B cell (primary cell): Measurements from ENCODE around the gene FRMD3. TPM values are rescaled to one million over a fixed set of nuclear protein-coding genes. Genes with fewer than 3 reads are reported as not detected.

Source experiments
- ATAC-seq: fragments of 200-7000 bp; cut with Tn5 transposase; one replicate; pipeline ENCODE4 v1.10.0; 2021; ENCODE audit warnings: low read depth, mild to moderate bottlenecking, moderate number of reproducible peaks, moderate library complexity
- CTCF ChIA-PET: fragments of 350-600 bp; sonication (Branson Sonifier 250); formaldehyde crosslinking; loops from one replicate; lab custom pipeline; 2021; ENCODE audit warnings: antibody characterized with exemption, inconsistent platforms; lab: Charles Lee
- POLR2A ChIA-PET: fragments of 350-600 bp; sonication (Branson Sonifier 250); formaldehyde crosslinking; loops from one replicate; lab custom pipeline; 2021; ENCODE audit warnings: antibody characterized with exemption; lab: Charles Lee
- DNase-seq: peaks from one replicate; pipeline ENCODE4 v3.0.0; 2013
- H2AFZ ChIP-seq: 2 replicates; pipeline ENCODE4 v1.6.1; 2012; ENCODE audit warnings: mild to moderate bottlenecking, low read depth, low read length; ENCODE audit not compliant: insufficient read depth, poor library complexity, severe bottlenecking
- H3K27ac ChIP-seq, 2 donors: 1 replicate in 1 of 2; 2 replicates in 1 of 2; pipeline ENCODE4 v1.5.1; 2012 to 2013; ENCODE audit warnings: low read length in 2 of 2, mild to moderate bottlenecking in 2 of 2, moderate library complexity in 1 of 2
- H3K27me3 ChIP-seq, 4 experiments: fragments of 200-600 bp in 1 of 4; sonication (generic) in 1 of 4; replicated peaks in 1 of 4; 1 replicate in 2 of 4; 2 replicates in 2 of 4; pipeline versions ENCODE4 v1.6.1 to v1.7.0; 2013 to 2016; ENCODE audit warnings: low read length in 3 of 4, mild to moderate bottlenecking in 2 of 4, mixed read lengths in 1 of 4, moderate library complexity in 1 of 4; ENCODE audit not compliant: insufficient read depth in 4 of 4, control insufficient read depth in 3 of 4; ENCODE audit errors: control extremely low read depth in 1 of 4
- H3K36me3 ChIP-seq, 2 experiments: replicated peaks in 1 of 2; 1 replicate in 1 of 2; 2 replicates in 1 of 2; pipeline versions ENCODE4 v1.6.1 to v1.7.1; 2013; ENCODE audit warnings: low read length in 1 of 2; ENCODE audit not compliant: insufficient read depth in 2 of 2, control insufficient read depth in 1 of 2; ENCODE audit errors: control extremely low read depth in 1 of 2, extremely low read depth in 1 of 2
- H3K4me1 ChIP-seq, 2 donors: fragments of 200-600 bp in 1 of 2; sonication (generic) in 1 of 2; 1 replicate in 1 of 2; 2 replicates in 1 of 2; pipeline versions ENCODE4 v1.5.1 to v1.6.1; 2013 to 2017; ENCODE audit warnings: low read length in 2 of 2; ENCODE audit not compliant: control insufficient read depth in 2 of 2, insufficient read depth in 2 of 2
- H3K4me2 ChIP-seq: replicated peaks from 2 replicates; pipeline ENCODE3; 2012; ENCODE audit warnings: mild to moderate bottlenecking, low read depth, low read length; ENCODE audit not compliant: poor library complexity, severe bottlenecking
- H3K4me3 ChIP-seq, 5 experiments: fragments of 200-600 bp in 1 of 5; sonication (generic) in 1 of 5; 1 replicate in 3 of 5; 2 replicates in 2 of 5; pipeline versions ENCODE4 v1.5.1 to v1.7.0; 2011 to 2016; ENCODE audit warnings: low read length in 4 of 5, mild to moderate bottlenecking in 4 of 5, low read depth in 2 of 5, control low read depth in 1 of 5, moderate library complexity in 1 of 5; ENCODE audit not compliant: insufficient read depth in 1 of 5; ENCODE audit errors: control extremely low read depth in 1 of 5, extremely low read depth in 1 of 5
- H3K79me2 ChIP-seq: fragments of 200-600 bp; sonication (generic); one replicate; pipeline ENCODE4 v1.6.0; 2016; ENCODE audit warnings: low read length; ENCODE audit not compliant: control insufficient read depth, insufficient read depth
- H3K9ac ChIP-seq: fragments of 200-600 bp; sonication (generic); 2 replicates; pipeline ENCODE4 v1.6.1; 2017; ENCODE audit warnings: mild to moderate bottlenecking, low read length, moderate library complexity
- H3K9me3 ChIP-seq, 3 donors: one replicate each; pipeline versions ENCODE4 v1.6.1 to v1.7.1; 2013; ENCODE audit warnings: low read length in 2 of 3; ENCODE audit not compliant: control insufficient read depth in 2 of 3, insufficient read depth in 1 of 3; ENCODE audit errors: control extremely low read depth in 1 of 3
- H4K20me1 ChIP-seq: 2 replicates; pipeline ENCODE4 v1.6.0; 2012; ENCODE audit warnings: mild to moderate bottlenecking, low read length; ENCODE audit not compliant: insufficient read depth, control insufficient read depth, poor library complexity, severe bottlenecking
- H3K27ac Mint-ChIP-seq: one replicate; pipeline ENCODE4 v1.8.0; 2021; ENCODE audit warnings: mixed read lengths
- H3K27me3 Mint-ChIP-seq: one replicate; pipeline ENCODE4 v1.8.0; 2021; ENCODE audit warnings: mixed read lengths
- H3K4me1 Mint-ChIP-seq: one replicate; pipeline ENCODE4 v1.8.0; 2021; ENCODE audit warnings: mixed read lengths
- H3K4me3 Mint-ChIP-seq: one replicate; pipeline ENCODE4 v1.8.0; 2021; ENCODE audit warnings: mixed read lengths
- H3K9me3 Mint-ChIP-seq: one replicate; pipeline ENCODE4 v1.8.0; 2022; ENCODE audit warnings: mixed read lengths; ENCODE audit not compliant: insufficient read depth
- EZH2 ChIP-seq: IDR thresholded peaks from 2 replicates; pipeline ENCODE4 v1.6.1; 2012; ENCODE audit warnings: borderline replicate concordance, low read depth, mild to moderate bottlenecking, moderate library complexity, low read length; ENCODE audit not compliant: insufficient read depth, poor library complexity, severe bottlenecking
- WGBS: methylation state at CpG from one replicate; pipeline ENCODE4 v1.1.5; 2013; ENCODE audit warnings: missing lambda C conversion rate; ENCODE audit not compliant: insufficient coverage; 5-methylcytosine and 5-hydroxymethylcytosine counted together
- intact Hi-C: fragments of 100-400 bp; cut with micrococcal nuclease; formaldehyde crosslinking; loops from one replicate; pipeline ENCODE4 v1.10.0; 2022
- polyA plus RNA-seq: library from polyadenylated mRNA; depleted of rRNA; stranded (reverse); fragments of >200 nt; gene quantifications from 2 replicates; pipeline ENCODE4 v1.2.3, GENCODE V29; 2012
- total RNA-seq, 2 donors: library from RNA; stranded (reverse); fragments of 120-200 nt in 1 of 2; gene quantifications; 1 replicate in 1 of 2; 2 replicates in 1 of 2; pipeline versions ENCODE4 v1.2.3 to v1.2.4, GENCODE V29; 2013 to 2022
- TF ChIP-seq, protein P1 (sequence below): fragments of 200-600 bp; IDR thresholded peaks from one replicate; pipeline ENCODE4 v1.8.0; 2022; ENCODE audit warnings: antibody characterized with exemption, mild to moderate bottlenecking

FRMD3 gene
- total and polyA plus RNA-seq, 2 donors (not counting 1 experiment from before 2014, with no cell fraction given) = 0.37 to 0.49 TPM

- ChIA-PET POLR2A (no interaction called here), CTCF (no interaction called here)
- Mint-ChIP-seq H3K27ac (no peak overlapping the region), H3K9me3 (no peaks in the 10 kb centered on the region), H3K4me3 (no peak overlapping the region), H3K4me1 (no peaks in the 10 kb centered on the region), H3K27me3 (no peaks in the 10 kb centered on the region)
- Histone ChIP-seq H3K79me2 (no peaks in the 10 kb centered on the region), H2AFZ (no peak overlapping the region), H3K9me3 (no peaks in the 10 kb centered on the region), H3K27me3 (no peaks in the 10 kb centered on the region), H3K27ac (no peak overlapping the region), H3K9ac (no peak overlapping the region), H3K36me3 (no peaks in the 10 kb centered on the region), H3K4me3 (no peak overlapping the region), H3K4me2 (no peak overlapping the region), H4K20me1 (no peaks in the 10 kb centered on the region), H3K4me1 (no peaks in the 10 kb centered on the region)
- no peak for DNase-seq
- no CpG with 5 or more reads among the region's 2 CpGs for WGBS
- TF ChIP-seq, protein P1, sequence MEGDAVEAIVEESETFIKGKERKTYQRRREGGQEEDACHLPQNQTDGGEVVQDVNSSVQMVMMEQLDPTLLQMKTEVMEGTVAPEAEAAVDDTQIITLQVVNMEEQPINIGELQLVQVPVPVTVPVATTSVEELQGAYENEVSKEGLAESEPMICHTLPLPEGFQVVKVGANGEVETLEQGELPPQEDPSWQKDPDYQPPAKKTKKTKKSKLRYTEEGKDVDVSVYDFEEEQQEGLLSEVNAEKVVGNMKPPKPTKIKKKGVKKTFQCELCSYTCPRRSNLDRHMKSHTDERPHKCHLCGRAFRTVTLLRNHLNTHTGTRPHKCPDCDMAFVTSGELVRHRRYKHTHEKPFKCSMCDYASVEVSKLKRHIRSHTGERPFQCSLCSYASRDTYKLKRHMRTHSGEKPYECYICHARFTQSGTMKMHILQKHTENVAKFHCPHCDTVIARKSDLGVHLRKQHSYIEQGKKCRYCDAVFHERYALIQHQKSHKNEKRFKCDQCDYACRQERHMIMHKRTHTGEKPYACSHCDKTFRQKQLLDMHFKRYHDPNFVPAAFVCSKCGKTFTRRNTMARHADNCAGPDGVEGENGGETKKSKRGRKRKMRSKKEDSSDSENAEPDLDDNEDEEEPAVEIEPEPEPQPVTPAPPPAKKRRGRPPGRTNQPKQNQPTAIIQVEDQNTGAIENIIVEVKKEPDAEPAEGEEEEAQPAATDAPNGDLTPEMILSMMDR = no peak
- no peak for TF ChIP-seq EZH2
- intact Hi-C loops = no loop called here
- ATAC-seq = no peak
Measured at GRCh38 chr9:83307066-83307724, 231.0 kb downstream of the FRMD3 start.

DNA sequence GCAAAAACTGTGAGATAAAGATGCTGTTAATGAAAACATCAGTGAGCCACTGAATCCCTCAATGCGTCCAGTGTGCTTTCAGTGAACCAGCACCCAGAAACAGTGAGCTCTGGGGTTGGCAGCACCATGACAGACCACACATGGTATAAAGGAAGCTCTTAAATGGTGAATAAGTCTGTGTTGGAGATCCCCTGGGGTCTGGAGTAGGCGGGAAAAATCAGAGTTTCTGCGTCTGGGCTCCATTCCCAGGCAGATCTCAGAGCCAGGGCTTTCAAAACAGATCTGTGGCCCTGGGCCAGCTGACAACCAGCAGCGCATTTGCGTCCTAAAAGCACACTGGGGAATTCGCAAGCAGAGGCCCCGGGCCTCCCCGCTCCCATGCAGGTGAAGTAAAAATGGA lies 233.5 kb downstream of the FRMD3 start:
- H3K79me2 ChIP-seq = no peaks in the 10 kb centered on the region
- Mint-ChIP-seq H3K27ac (no peak overlapping the region), H3K4me1 (no peaks in the 10 kb centered on the region), H3K4me3 (no peak overlapping the region), H3K9me3 (no peaks in the 10 kb centered on the region), H3K27me3 (peaks cover 2% of the 10 kb centered on the region)
- TF ChIP-seq, protein P1 = no peak
- no peak for TF ChIP-seq EZH2
- no peaks in the 10 kb centered on the region for H3K9me3 ChIP-seq
- no peak overlapping the region for H3K9ac ChIP-seq
- H4K20me1 ChIP-seq = no peaks in the 10 kb centered on the region
- H3K4me3 ChIP-seq = no peak overlapping the region
- no peaks in the 10 kb centered on the region for H3K36me3 ChIP-seq
- 55% methylated on average over 8 of the region's 8 CpGs for WGBS
- no peak for DNase-seq
- ChIA-PET POLR2A (no interaction called here), CTCF (no interaction called here)
- H3K27ac ChIP-seq = no peak overlapping the region
- H3K4me1 ChIP-seq = no peaks in the 10 kb centered on the region
- intact Hi-C loops = no loop called here
- no peaks in the 10 kb centered on the region for H3K27me3 ChIP-seq
- no peak overlapping the region for H2AFZ ChIP-seq
- no peak overlapping the region for H3K4me2 ChIP-seq
- no peak for ATAC-seq
